Activated T-helper 2 cell treated with anti-CD3 and anti-CD28 coated beads, Interferon-gamma antibody, Interleukin-2, Interleukin-4, amounts not matched to agents 10 μg/mL and 5 μg/mL and 100 μg/mL, durations not matched to agents 14 hours and 24 hours and 36 hours (primary cell): Measurements from ENCODE around the gene MAGEC2. TPM values are rescaled to one million over a fixed set of nuclear protein-coding genes. Genes with fewer than 3 reads are reported as not detected.

Experiments used
- DNase-seq: peaks from one replicate; pipeline ENCODE4 v3.0.0; 2021; ENCODE audit warnings: low spot score
- H3K27ac Mint-ChIP-seq: one replicate; pipeline ENCODE4 v1.8.0; 2021; ENCODE audit warnings: mixed read lengths
- H3K27me3 Mint-ChIP-seq: one replicate; pipeline ENCODE4 v1.8.0; 2021; ENCODE audit warnings: low read depth, mixed read lengths
- H3K36me3 Mint-ChIP-seq: one replicate; pipeline ENCODE4 v1.8.0; 2021; ENCODE audit warnings: low read depth, mixed read lengths
- H3K4me1 Mint-ChIP-seq: one replicate; pipeline ENCODE4 v1.8.0; 2021; ENCODE audit warnings: low read depth, mixed read lengths
- H3K4me3 Mint-ChIP-seq: one replicate; pipeline ENCODE4 v1.8.0; 2021; ENCODE audit warnings: low read depth, mild to moderate bottlenecking, moderate library complexity, mixed read lengths
- H3K9me3 Mint-ChIP-seq: one replicate; pipeline ENCODE4 v1.8.0; 2021; ENCODE audit warnings: mixed read lengths
- intact Hi-C: fragments of 100-400 bp; cut with micrococcal nuclease; formaldehyde crosslinking; loops from one replicate; pipeline ENCODE4 v1.15.1; 2023
- total RNA-seq: library from RNA; stranded (reverse); gene quantifications from 2 replicates; pipeline ENCODE4 v1.2.3, GENCODE V29; 2022

Gene MAGEC2
- not detected in 2 replicates for total RNA-seq

DNA sequence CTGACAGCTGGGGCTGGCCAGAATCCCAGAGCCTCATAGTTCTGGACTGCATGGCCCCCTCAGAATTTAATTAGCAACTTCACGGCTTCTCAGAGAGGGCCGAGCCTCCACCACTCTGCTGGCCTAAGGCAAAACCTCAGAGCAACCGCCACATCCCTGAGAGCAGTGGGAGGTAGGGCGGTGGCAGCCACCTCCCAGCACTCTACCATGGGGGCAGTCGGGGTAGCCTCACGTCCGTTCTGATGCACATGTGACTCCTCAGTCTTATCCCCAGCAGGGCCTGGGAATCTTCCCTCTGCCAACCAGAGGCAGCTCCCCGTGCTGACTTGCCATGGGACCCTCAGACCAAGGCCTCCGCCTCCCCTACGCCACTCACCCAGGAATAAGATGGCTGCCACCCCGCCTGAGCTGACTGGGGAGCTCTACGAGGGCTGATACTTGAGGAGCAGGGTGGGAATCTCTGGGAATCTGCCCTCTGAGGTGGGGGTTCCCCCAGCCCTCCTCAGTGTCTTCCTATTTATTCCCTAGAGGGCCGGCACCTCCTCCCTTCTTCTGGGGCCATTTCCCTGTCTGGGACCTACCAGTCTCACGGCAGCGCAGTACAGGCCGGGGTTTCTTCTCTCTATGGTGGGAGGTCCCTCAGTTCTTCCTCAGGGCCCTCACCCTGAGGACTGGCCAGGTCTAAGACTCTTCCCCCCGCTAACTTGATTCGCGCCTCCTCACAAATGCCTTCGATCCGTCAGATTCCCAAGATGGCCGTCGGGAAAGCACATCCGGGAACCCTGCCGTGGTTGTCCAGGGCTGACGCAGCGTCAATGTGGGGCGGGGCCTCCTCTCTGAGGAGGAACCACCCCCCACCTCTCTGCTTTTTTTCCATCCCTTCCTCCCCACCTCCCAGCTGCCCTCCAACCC is at the start of gene MAGEC2:
TSS of gene MAGEC2 (minus strand) at position 769 of the 912 bp plus-strand sequence. CDS start 1,303 bp downstream, outside the sequence.
- intact Hi-C loops: no loop called here
- Mint-ChIP-seq H3K4me3 (no peak within 1 kb of the TSS), H3K9me3 (peaks cover 3% of the 10 kb centered on the region), H3K27ac (no peak within 1 kb of the TSS), H3K27me3 (no peaks in the 10 kb centered on the region), H3K4me1 (no peaks in the 10 kb centered on the region), H3K36me3 (no peaks in the 10 kb centered on the region)
- no peak for DNase-seq

GRCh38 chrX:142251680-142252079 is 46.6 kb upstream of the MAGEC2 start:
- Mint-ChIP-seq H3K9me3 (no peaks in the 10 kb centered on the region), H3K4me1 (no peaks in the 10 kb centered on the region), H3K27ac (no peak overlapping the region), H3K36me3 (no peaks in the 10 kb centered on the region), H3K4me3 (no peak overlapping the region), H3K27me3 (no peaks in the 10 kb centered on the region)
- no peak for DNase-seq
- intact Hi-C loops: no loop called here

DNA sequence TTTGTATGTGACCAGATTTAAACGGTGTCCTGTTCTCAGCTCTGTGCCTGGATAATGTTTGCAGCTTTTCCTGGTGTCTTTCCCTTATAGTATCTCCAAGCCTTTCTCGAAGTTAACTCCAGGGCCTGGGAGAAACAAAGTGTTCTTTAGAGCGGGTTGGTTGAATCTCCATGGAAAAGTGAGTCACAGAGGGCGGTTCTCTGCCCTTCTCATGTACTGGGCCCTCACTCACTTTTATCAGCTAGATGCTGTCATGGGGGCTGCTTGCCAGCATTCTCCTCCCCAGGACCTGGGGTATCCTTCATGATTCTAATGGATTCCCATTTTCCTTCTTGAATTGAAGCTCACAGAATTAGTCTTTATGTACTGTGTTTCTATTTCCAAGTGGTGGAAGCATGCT is 46.1 kb upstream of the MAGEC2 start:
- intact Hi-C loops: no loop called here
- Mint-ChIP-seq H3K9me3 (no peaks in the 10 kb centered on the region), H3K27me3 (no peaks in the 10 kb centered on the region), H3K4me3 (no peak overlapping the region), H3K36me3 (no peaks in the 10 kb centered on the region), H3K4me1 (no peaks in the 10 kb centered on the region), H3K27ac (no peak overlapping the region)
- DNase-seq: no peak

GRCh38 chrX:142250502-142250901 is 45.4 kb upstream of the MAGEC2 start:
- DNase-seq: no peak
- Mint-ChIP-seq H3K4me1 (no peaks in the 10 kb centered on the region), H3K9me3 (no peaks in the 10 kb centered on the region), H3K4me3 (no peak overlapping the region), H3K27me3 (no peaks in the 10 kb centered on the region), H3K27ac (no peak overlapping the region), H3K36me3 (no peaks in the 10 kb centered on the region)
- intact Hi-C loops: no loop called here

- intact Hi-C loops: no loop called here
- DNase-seq: no peak
- Mint-ChIP-seq H3K4me1 (no peaks in the 10 kb centered on the region), H3K9me3 (no peaks in the 10 kb centered on the region), H3K36me3 (no peaks in the 10 kb centered on the region), H3K27ac (no peak overlapping the region), H3K27me3 (no peaks in the 10 kb centered on the region), H3K4me3 (no peak overlapping the region)
Observed at GRCh38 chrX:142249721-142250120, 44.6 kb upstream of the MAGEC2 start.

GRCh38 chrX:142244568-142244967 is 39.5 kb upstream of the MAGEC2 start:
- no peaks in the 10 kb centered on the region for H3K36me3 Mint-ChIP-seq
- H3K27ac Mint-ChIP-seq: no peak overlapping the region
- no peak overlapping the region for H3K4me3 Mint-ChIP-seq
- no peaks in the 10 kb centered on the region for H3K4me1 Mint-ChIP-seq
- no peaks in the 10 kb centered on the region for H3K9me3 Mint-ChIP-seq
- H3K27me3 Mint-ChIP-seq: no peaks in the 10 kb centered on the region
- DNase-seq: no peak
- intact Hi-C loops: no loop called here

GRCh38 chrX:142238536-142238935 is 33.4 kb upstream of the MAGEC2 start:
- Mint-ChIP-seq H3K27ac (no peak overlapping the region), H3K4me1 (no peaks in the 10 kb centered on the region), H3K36me3 (no peaks in the 10 kb centered on the region), H3K27me3 (no peaks in the 10 kb centered on the region), H3K9me3 (peaks cover 5% of the 10 kb centered on the region), H3K4me3 (no peak overlapping the region)
- intact Hi-C loops: no loop called here
- DNase-seq: no peak

DNA sequence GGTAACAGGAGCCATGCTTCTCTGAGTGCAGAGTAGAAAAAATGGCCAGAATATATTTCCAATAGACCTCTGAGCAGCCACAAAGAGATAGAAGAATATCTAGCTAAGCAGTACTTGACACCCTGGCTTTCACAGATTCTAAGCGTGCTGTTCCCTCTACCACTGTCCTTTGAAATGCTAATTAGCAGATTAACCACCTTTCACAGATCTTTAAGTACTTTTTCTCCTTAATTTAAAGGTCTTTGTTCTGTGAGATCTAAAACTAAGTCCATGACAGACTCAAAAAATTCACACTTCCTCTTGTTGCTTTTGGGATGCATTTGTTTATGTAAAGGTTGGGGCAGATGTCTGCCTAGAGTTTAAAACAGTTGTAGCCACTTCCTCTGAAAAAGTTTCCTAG is 28.3 kb upstream of the MAGEC2 start:
- H3K27me3 Mint-ChIP-seq: no peaks in the 10 kb centered on the region

GRCh38 chrX:142214081-142214480 is 9.0 kb upstream of the MAGEC2 start:
- Mint-ChIP-seq H3K27me3 (no peaks in the 10 kb centered on the region), H3K9me3 (no peaks in the 10 kb centered on the region), H3K4me1 (no peaks in the 10 kb centered on the region), H3K4me3 (no peak overlapping the region), H3K27ac (no peak overlapping the region), H3K36me3 (no peaks in the 10 kb centered on the region)
- intact Hi-C loops: no loop called here
- DNase-seq: no peak

More for the DNA sequence above, 28.3 kb upstream of the MAGEC2 start:
- no peaks in the 10 kb centered on the region for H3K36me3 Mint-ChIP-seq
- intact Hi-C loops: no loop called here
- no peak overlapping the region for H3K27ac Mint-ChIP-seq
- H3K4me1 Mint-ChIP-seq: no peaks in the 10 kb centered on the region
- peaks cover 6% of the 10 kb centered on the region for H3K9me3 Mint-ChIP-seq
- no peak for DNase-seq
- H3K4me3 Mint-ChIP-seq: no peak overlapping the region

DNA sequence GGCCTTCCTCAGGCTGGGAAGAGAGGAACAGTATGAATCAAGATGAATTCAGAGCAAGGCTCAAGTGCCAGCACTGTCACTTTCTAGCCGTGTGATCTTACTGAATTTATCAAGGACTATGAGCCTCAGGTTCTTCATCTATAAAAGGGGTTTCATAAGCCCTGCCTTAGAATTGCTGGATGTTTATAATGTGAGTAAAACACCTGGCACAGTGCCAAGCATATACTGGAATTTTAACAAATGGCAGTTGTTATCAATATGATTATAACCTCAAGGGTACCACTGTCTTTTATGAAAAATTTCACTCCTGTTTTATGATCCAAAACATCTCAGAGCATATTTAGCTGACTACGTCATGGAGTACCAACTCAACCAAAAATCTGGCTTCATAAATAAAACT is 4.0 kb downstream of the MAGEC2 start:
- H3K4me3 Mint-ChIP-seq: no peak overlapping the region
- H3K36me3 Mint-ChIP-seq: no peaks in the 10 kb centered on the region
- no peak for DNase-seq
- H3K27ac Mint-ChIP-seq: no peak overlapping the region
- H3K9me3 Mint-ChIP-seq: peaks cover 15% of the 10 kb centered on the region
- H3K4me1 Mint-ChIP-seq: no peaks in the 10 kb centered on the region
- H3K27me3 Mint-ChIP-seq: no peaks in the 10 kb centered on the region
- intact Hi-C loops: no loop called here

- H3K27ac Mint-ChIP-seq: no peak overlapping the region
- no peaks in the 10 kb centered on the region for H3K4me1 Mint-ChIP-seq
- H3K27me3 Mint-ChIP-seq: no peaks in the 10 kb centered on the region
- DNase-seq: no peak
- H3K36me3 Mint-ChIP-seq: no peaks in the 10 kb centered on the region
- H3K9me3 Mint-ChIP-seq: peaks cover 8% of the 10 kb centered on the region
- no peak overlapping the region for H3K4me3 Mint-ChIP-seq
- intact Hi-C loops: no loop called here
Observed at GRCh38 chrX:142186103-142186502, 19.0 kb downstream of the MAGEC2 start.

GRCh38 chrX:142184756-142185602 is 20.1 kb downstream of the MAGEC2 start:
- Mint-ChIP-seq H3K27me3 (no peaks in the 10 kb centered on the region), H3K27ac (no peak overlapping the region), H3K36me3 (no peaks in the 10 kb centered on the region), H3K4me1 (no peaks in the 10 kb centered on the region), H3K9me3 (peaks cover 8% of the 10 kb centered on the region), H3K4me3 (no peak overlapping the region)
- intact Hi-C loops: no loop called here
- no peak for DNase-seq

- H3K4me1 Mint-ChIP-seq: no peaks in the 10 kb centered on the region
- no peaks in the 10 kb centered on the region for H3K27me3 Mint-ChIP-seq
- no peak for DNase-seq
- intact Hi-C loops: no loop called here
- peaks cover 8% of the 10 kb centered on the region for H3K9me3 Mint-ChIP-seq
- no peak overlapping the region for H3K4me3 Mint-ChIP-seq
- H3K36me3 Mint-ChIP-seq: no peaks in the 10 kb centered on the region
- no peak overlapping the region for H3K27ac Mint-ChIP-seq
Observed at GRCh38 chrX:142156567-142156966, 48.5 kb downstream of the MAGEC2 start.
